ENCODE results near the gene GSC2. TPM values are rescaled to one million over a fixed set of nuclear protein-coding genes. Genes with fewer than 3 reads are reported as not detected.

The GSC2 gene
- total RNA-seq, 1 donor from 2014 or later: not detected

GRCh38 chr22:19120829-19121630 lies 29.1 kb downstream of the GSC2 start:
- peak; percentile 58 for DNase-seq (ENCODE audit: low read depth)

DNA sequence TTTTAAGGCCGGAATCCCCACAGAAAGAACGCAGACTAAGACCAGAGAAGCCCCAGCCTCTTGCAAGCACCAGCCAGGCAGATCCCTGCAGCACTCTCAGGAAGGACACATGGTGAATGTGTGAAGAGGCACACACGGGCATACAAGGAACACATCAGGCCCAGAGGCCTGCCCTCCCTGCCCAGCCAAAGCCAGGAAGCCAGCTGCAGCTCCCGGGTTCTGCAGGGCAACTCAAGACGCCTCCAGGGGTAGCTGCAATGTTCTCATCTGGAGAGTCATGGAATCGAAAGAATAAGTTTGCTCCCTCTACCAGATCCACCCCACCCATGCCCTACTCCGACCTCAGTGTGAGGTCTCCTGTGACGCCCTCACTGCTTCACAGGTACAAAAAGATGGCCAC lies 30.1 kb downstream of the GSC2 start:
- no peak for DNase-seq (ENCODE audit: low read depth)

- DNase-seq (ENCODE audit: low read depth): no peak
Measured at GRCh38 chr22:19118329-19118880, 31.7 kb downstream of the GSC2 start.

GRCh38 chr22:19117111-19117512 lies 33.0 kb downstream of the GSC2 start:
- DNase-seq (ENCODE audit: low read depth): no peak

DNA sequence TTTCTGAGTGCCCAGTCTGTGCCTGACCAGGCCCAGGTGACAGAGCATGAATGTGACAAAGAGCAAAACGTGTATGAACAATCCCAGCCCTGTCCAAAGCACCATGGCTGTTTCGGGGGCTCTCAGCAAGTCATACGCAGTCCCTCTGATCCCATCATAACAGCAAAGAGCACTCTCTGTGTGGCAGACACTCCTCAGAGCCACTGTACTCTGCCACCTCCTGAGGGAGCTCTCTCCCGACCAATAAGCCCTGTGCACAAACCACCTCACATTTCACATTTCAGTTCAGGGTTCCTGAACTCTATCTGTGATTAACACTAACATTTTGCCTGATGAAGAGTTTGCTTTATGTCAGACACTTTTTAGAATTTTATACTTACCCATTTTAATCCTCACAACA lies 34.5 kb downstream of the GSC2 start:
- DNase-seq (ENCODE audit: low read depth): no peak

- no peak for DNase-seq (ENCODE audit: low read depth)
Measured at GRCh38 chr22:19114984-19115552, 35.0 kb downstream of the GSC2 start.

DNA sequence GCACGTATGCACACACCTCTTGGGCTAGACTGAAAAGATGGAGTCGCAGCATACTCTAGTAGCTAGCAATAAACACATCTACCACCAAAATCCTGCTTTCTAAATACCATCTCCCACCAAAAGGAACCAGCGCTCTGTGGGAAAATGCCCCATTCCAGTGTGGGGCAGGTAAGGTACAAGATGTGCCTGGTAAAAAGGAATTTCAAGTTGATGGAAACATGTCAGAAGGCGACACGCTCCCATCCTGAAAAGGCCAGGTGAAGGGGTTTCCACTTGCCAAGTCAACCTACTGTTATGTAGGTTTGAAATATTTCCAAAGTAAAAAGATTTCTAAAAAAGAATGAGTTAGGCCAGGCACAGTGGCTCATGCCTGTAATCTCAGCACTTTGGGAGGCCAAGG lies 36.7 kb downstream of the GSC2 start:
- DNase-seq (ENCODE audit: low read depth): no peak

DNA sequence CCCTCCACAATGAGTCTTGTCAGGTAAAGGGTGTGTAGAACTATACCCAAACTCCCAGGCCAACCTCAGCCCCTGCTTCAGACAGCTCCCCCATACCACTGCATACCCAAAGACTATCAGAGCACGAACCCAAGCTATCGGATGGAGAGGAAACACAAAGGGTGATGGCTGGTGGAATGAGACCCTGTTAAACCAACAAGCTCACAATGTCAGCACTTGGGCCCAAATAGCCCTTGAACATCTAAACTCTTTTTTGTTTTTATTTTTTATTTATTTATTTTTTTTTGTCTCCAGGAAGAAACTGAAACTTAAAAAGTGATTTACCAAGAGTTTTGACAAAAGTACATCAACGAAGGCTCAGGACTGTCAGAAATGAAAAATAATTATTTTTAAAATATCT lies 38.5 kb downstream of the GSC2 start:
- no peak for DNase-seq (ENCODE audit: low read depth)

GRCh38 chr22:19111140-19111539 lies 39.0 kb downstream of the GSC2 start:
- DNase-seq (ENCODE audit: low read depth): no peak

DNA sequence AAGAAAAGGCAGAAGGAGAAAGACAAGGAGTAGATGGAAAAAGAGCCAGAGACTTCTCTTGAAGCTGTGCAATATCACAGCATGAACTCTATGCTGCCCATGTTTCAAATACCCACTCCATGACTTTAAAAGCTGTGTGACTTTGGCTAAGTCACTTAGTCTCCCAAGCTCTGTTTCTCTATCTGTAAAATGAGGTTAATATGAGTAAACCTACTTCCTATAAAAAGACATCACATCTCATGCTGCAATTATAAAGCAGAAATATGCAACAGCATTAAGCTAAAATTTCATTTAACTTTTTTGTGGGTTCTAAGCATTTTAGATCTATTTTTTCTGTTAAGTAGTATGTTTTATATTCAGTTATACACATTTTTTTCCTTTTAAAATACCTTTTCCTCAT lies 39.4 kb downstream of the GSC2 start:
- DNase-seq (ENCODE audit: low read depth): no peak

DNA sequence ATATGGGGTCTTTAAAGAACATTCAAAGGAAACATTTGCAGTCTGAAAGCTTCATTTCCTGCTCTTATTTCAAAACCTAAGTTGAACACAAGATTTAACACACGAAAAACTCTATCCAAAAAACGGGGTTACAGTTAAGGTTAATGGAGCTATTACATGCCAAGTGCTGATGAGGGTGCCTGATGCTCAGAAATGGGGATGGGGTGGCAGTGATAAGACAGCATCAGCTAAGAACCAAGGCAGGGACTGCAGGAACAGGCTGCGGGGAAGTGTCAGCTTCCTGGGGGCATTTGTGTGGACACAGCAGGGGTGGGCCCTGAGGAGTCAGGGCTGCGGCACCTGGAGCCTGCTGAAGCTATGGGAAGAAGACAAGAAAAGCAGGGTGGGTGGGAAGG lies 40.0 kb downstream of the GSC2 start:
- no peak for DNase-seq (ENCODE audit: low read depth)

DNA sequence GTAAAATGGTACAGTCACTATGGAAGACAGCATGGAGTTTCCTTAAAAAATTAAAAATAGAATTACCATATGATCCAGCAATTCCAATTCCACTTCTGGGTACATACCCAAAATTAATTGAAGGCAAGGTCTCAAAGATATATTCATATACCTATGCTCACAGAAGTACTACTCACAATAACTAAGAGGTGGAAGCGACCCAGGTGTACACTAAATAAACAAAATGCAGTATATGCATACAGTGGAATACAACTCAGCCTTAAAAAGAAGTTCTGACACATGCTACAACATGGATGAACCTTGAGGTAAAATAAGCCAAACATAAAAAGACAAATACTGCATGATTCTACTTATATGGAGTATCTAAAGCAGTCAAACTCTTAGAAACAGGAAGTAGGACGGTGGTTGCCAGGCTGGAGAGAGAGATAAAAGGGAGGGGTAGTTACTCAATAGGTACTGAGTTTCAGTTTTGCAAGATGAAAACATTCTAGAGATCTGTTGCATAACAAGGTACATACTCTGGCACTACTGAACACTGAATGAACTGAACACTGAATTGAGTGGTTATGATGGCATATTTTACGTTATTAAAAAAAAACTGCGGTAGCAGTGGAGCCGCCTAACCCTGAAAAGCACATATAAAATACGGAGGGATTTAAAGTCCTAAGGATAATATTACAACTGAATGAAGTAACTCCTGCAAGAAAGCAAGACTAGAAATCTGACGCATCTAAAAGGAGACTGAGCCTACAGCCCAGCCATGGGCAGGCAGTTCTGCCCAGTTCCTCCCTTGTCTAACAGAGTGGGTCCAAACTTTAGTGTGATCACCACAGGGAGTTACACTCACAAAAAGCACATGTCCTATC lies 40.7 kb downstream of the GSC2 start:
- peak; percentile 80 for DNase-seq (ENCODE audit: low read depth)

- no peak for DNase-seq (ENCODE audit: low read depth)
Measured at GRCh38 chr22:19108807-19109197, 41.3 kb downstream of the GSC2 start.

- DNase-seq (ENCODE audit: low read depth): no peak
Measured at GRCh38 chr22:19107730-19108074, 42.4 kb downstream of the GSC2 start.

DNA sequence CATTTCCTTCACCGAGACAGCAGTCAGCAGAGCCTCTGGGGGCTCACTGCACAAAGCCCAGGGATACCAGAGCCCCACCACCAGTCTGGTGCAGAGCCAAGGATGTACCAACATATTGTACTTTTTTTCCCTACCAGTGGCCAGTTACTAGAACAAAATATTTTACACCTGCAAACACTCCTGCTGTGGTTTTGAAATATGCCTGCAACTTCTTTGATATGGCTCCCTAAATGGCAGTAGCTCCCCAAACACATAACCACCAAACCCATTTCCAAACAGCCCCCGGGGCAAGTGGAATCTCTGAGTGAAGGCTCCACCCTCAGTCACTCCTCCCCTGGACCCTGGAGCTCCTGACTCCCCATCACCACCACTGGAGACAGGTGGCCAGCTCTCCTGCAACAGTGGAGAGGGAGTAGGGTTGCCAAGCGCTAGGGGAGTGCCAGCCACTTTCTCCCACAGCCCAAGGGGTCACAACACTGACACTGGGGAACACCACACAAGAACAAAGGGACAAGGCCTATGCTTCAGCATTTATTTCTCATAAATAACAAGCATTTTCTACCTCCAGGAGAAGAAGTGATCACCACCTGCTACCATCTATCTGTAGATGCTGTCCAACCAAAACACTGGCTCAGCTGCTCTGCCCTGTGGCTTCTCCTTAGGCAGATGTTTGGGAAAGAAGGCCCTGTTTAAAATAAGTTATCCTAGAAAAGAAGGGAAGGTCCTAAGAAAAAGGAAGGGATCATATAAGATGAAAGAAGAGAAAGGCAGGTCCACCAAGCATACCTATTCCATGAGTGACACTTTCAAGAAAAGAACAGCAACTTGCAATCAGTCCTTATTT lies 43.0 kb downstream of the GSC2 start:
- DNase-seq (ENCODE audit: low read depth): no peak

GRCh38 chr22:19105867-19106802 lies 44.0 kb downstream of the GSC2 start:
- DNase-seq (ENCODE audit: low read depth): no peak

DNA sequence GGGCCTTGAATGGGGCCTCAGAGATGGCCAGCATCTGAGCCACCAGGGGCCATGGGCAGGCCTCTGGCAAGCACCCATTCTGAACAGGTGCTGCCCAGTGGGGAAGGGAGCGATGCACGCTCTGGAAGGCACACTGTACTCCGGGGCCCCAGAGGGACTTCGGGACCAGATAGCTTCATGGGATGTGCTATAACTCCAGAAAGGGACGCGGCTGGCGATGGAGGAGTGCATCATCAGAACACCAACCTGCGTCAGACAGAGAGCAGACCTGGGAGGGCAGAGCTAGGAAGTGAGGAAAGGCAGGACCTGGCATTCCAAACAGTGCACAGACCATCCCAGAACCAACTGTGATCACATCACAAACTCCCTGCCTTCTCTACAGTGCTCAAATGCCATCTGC lies 44.6 kb downstream of the GSC2 start:
- DNase-seq (ENCODE audit: low read depth): no peak

DNA sequence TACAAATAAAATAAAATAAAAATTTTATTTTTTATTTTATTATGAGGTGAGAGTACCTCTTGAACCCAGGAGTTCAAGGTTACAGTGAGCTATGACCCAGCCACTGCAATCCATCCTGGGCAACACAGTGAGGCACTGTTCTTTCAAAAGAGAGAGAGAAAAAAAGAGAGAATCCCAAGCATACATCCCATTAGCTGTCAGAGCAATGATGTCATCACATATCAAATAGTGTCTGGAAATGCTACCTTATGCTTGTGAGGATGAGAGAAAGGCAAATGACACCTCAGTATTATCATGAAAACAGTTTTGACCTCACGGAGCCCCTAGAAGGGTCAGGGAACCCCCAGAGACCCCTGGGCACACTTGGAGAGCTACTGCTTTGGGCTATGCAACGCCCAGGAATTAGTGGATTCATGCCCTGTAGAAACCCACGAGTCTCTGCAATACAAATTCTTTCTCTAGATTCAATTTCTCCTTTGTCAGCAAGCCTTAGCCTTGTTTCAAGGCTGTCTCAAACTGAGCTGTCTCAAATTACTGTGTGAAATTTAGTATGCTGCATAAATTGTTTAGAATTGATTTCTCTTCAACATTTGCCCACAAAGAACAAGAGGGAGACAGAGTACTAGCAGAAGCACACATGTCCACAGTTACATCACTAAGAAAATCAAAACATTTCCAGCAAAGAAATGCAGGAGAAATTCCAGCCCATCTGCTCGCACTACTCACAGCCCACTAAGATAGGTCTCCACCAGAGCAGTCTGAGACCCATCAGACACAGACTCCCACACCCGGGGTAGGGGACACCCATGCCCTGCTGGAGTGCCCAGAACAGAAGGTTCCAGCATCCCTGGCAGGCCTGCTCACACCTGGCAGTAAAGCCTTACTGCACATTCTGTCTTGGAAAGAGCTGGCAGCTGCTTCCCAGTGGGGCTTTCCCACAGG lies 45.9 kb downstream of the GSC2 start:
- DNase-seq (ENCODE audit: low read depth): no peak

DNA sequence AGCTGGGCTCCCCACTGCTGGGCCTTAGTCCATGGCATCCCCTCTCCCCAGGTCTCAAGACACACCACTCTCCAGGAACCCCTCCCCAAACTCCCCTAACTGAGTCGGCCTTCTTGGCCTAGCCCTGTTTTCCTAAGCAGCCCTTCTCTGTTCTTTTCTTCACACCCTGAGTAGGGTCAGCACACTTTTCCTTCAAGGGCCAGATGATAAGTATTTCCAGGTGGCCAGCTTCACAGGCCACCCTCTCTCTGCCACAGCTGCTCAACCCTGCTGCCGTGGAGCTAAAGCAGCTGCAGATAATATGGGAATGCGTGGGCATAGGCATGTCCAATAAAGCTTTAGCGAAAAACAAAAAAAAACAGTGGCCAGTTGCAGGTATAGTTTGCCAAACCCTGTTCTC lies 51.9 kb downstream of the GSC2 start:
- DNase-seq (ENCODE audit: low read depth): no peak

Measured in renal cortical epithelial cell (primary cell).